Measurements from ENCODE around the gene SNRPD1.
"Not testable (repeated sequence)": the region's sequence is repeated elsewhere in the genome, so short reads cannot be mapped to it uniquely, and the experiment has no call there.

SNRPD1 gene

GRCh38 chr18:21612125-21613039 lies at the start of gene SNRPD1:
SNRPD1 (plus strand) TSS chr18:21612314; CDS start chr18:21612430, 116 bp downstream.
- DNase-seq = peak; percentile 96

GRCh38 chr18:21571772-21572171 lies 40.3 kb upstream of the SNRPD1 start:
- no peak for DNase-seq

GRCh38 chr18:21575656-21576055 lies 36.5 kb upstream of the SNRPD1 start:
- no peak for DNase-seq

GRCh38 chr18:21584391-21584790 lies 27.7 kb upstream of the SNRPD1 start:
- no peak for DNase-seq

- not testable (repeated sequence) for DNase-seq
These were observed 19.8 kb upstream of the SNRPD1 start for GRCh38 chr18:21592361-21592760.

- no peak for DNase-seq
These were observed 18.4 kb upstream of the SNRPD1 start for GRCh38 chr18:21593540-21594257.

GRCh38 chr18:21597620-21598019 lies 14.5 kb upstream of the SNRPD1 start:
- DNase-seq = no peak

GRCh38 chr18:21598726-21599584 lies 13.2 kb upstream of the SNRPD1 start:
- DNase-seq = no peak

GRCh38 chr18:21599585-21600525 lies 12.3 kb upstream of the SNRPD1 start:
- DNase-seq = no peak

GRCh38 chr18:21600526-21601410 lies 11.3 kb upstream of the SNRPD1 start, which contains the start of gene ESCO1:
ESCO1 (minus strand) TSS chr18:21600704; CDS start chr18:21574843, 25,861 bp downstream.
- peak; percentile 96 for DNase-seq

- DNase-seq = no peak
These were observed 9.9 kb upstream of the SNRPD1 start for GRCh38 chr18:21602299-21602587.

- no peak for DNase-seq
These were observed 7.4 kb upstream of the SNRPD1 start for GRCh38 chr18:21604671-21605070.

- no peak for DNase-seq
These were observed 6.9 kb upstream of the SNRPD1 start for GRCh38 chr18:21605213-21605612.

GRCh38 chr18:21611401-21612124 lies 551 bp upstream of the SNRPD1 start:
- peak; percentile 17 for DNase-seq

GRCh38 chr18:21621640-21622039 lies 9.5 kb downstream of the SNRPD1 start:
- not testable (repeated sequence) for DNase-seq

GRCh38 chr18:21629089-21629832 lies 17.1 kb downstream of the SNRPD1 start:
- no peak for DNase-seq

- no peak for DNase-seq
These were observed 20.3 kb downstream of the SNRPD1 start for GRCh38 chr18:21632393-21632792.

- DNase-seq = no peak
These were observed 22.6 kb downstream of the SNRPD1 start for GRCh38 chr18:21634588-21635199.

- no peak for DNase-seq
These were observed 24.7 kb downstream of the SNRPD1 start for GRCh38 chr18:21636769-21637168.

All from eye (tissue), 1 donor.